Osteoblast (primary cell): ENCODE results near the gene TMEM42. TPM values are rescaled to one million over a fixed set of nuclear protein-coding genes. Genes with fewer than 3 reads are reported as not detected.
"Not testable (repeated sequence)": the region's sequence is repeated elsewhere in the genome, so short reads cannot be mapped to it uniquely, and the experiment has no call there.

Source experiments
- DNase-seq: peaks from one replicate; pipeline ENCODE4 v3.0.0; 2011; ENCODE audit warnings: low spot score, mixed read lengths; ENCODE audit not compliant: insufficient read length; ENCODE audit errors: missing footprints
- H2AFZ ChIP-seq: 2 replicates; pipeline ENCODE4 v1.6.0; 2011; ENCODE audit warnings: mild to moderate bottlenecking, low read length
- H3K27ac ChIP-seq: 2 replicates; pipeline ENCODE4 v1.5.1; 2011; ENCODE audit warnings: mild to moderate bottlenecking, low read depth, low read length, moderate library complexity
- H3K27me3 ChIP-seq: 2 replicates; pipeline ENCODE4 v1.6.0; 2012; ENCODE audit warnings: mild to moderate bottlenecking, control low read depth, inconsistent platforms, low read length, moderate library complexity; ENCODE audit not compliant: insufficient read depth
- H3K36me3 ChIP-seq: 2 replicates; pipeline ENCODE4 v1.5.1; 2011; ENCODE audit warnings: mild to moderate bottlenecking, low read length, control low read depth, moderate library complexity; ENCODE audit not compliant: insufficient read depth
- H3K4me1 ChIP-seq: 2 replicates; pipeline ENCODE4 v1.5.1; 2011; ENCODE audit warnings: mild to moderate bottlenecking, low read length, control low read depth, moderate library complexity; ENCODE audit not compliant: insufficient read depth
- H3K4me2 ChIP-seq: 2 replicates; pipeline ENCODE4 v1.6.0; 2011; ENCODE audit warnings: mild to moderate bottlenecking, low read length; ENCODE audit not compliant: insufficient read depth
- H3K4me3 ChIP-seq: fragments of 200-600 bp; sonication (generic); 3 replicates; pipeline ENCODE4 v1.5.1; 2012; ENCODE audit warnings: mild to moderate bottlenecking, low read length, inconsistent platforms; ENCODE audit not compliant: insufficient read depth
- H3K79me2 ChIP-seq: 2 replicates; pipeline ENCODE4 v1.6.0; 2012; ENCODE audit warnings: mild to moderate bottlenecking, low read length, control low read depth, inconsistent platforms; ENCODE audit not compliant: insufficient read depth
- H3K9me3 ChIP-seq: 2 replicates; pipeline ENCODE4 v1.5.1; 2011; ENCODE audit warnings: low read depth, low read length, control low read depth
- H4K20me1 ChIP-seq: 2 replicates; pipeline ENCODE4 v1.6.0; 2012; ENCODE audit warnings: mild to moderate bottlenecking, low read length, control low read depth; ENCODE audit not compliant: insufficient read depth
- total RNA-seq: library from RNA; depleted of rRNA; stranded (reverse); fragments of >200 nt; gene quantifications from 2 replicates; pipeline ENCODE4 v1.2.3, GENCODE V29; 2012
- TF ChIP-seq, protein P1 (sequence below): IDR thresholded peaks from 2 replicates; pipeline ENCODE4 v1.5.1; 2011; ENCODE audit warnings: mild to moderate bottlenecking, low read depth, low read length, moderate library complexity; ENCODE audit errors: extremely low read depth

TMEM42 gene
- total RNA-seq, 1 donor, result 18.1 TPM

DNA sequence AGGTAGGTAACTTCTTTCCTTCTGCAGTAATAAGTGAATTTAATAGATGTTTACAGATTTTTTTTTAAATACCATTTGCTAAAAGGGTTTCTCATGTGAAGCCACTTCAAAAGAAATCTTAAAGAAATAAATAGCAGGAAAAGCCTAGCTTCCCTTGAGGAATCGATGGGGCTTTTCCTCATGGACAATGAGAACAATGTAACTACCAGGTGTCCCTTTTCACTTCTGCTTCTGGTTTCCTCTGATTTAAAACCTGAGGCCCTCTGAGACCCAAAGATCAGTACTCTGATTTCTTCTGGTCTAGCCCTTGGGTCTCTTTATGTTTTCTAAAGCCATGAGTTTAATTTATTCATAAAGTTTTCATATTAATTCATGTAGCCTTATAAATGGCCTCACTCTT, 13.1 kb upstream of the TMEM42 start:
- Histone ChIP-seq H3K4me3 (no peak overlapping the region), H3K79me2 (no peaks in the 10 kb centered on the region), H2AFZ (no peak overlapping the region), H3K4me2 (no peak overlapping the region), H4K20me1 (no peaks in the 10 kb centered on the region), H3K27ac (no peak overlapping the region), H3K27me3 (no peaks in the 10 kb centered on the region), H3K9me3 (no peaks in the 10 kb centered on the region), H3K4me1 (peaks cover 5% of the 10 kb centered on the region), H3K36me3 (peaks cover 10% of the 10 kb centered on the region)
- no peak for DNase-seq
- TF ChIP-seq, protein P1, sequence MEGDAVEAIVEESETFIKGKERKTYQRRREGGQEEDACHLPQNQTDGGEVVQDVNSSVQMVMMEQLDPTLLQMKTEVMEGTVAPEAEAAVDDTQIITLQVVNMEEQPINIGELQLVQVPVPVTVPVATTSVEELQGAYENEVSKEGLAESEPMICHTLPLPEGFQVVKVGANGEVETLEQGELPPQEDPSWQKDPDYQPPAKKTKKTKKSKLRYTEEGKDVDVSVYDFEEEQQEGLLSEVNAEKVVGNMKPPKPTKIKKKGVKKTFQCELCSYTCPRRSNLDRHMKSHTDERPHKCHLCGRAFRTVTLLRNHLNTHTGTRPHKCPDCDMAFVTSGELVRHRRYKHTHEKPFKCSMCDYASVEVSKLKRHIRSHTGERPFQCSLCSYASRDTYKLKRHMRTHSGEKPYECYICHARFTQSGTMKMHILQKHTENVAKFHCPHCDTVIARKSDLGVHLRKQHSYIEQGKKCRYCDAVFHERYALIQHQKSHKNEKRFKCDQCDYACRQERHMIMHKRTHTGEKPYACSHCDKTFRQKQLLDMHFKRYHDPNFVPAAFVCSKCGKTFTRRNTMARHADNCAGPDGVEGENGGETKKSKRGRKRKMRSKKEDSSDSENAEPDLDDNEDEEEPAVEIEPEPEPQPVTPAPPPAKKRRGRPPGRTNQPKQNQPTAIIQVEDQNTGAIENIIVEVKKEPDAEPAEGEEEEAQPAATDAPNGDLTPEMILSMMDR, result no peak

DNA sequence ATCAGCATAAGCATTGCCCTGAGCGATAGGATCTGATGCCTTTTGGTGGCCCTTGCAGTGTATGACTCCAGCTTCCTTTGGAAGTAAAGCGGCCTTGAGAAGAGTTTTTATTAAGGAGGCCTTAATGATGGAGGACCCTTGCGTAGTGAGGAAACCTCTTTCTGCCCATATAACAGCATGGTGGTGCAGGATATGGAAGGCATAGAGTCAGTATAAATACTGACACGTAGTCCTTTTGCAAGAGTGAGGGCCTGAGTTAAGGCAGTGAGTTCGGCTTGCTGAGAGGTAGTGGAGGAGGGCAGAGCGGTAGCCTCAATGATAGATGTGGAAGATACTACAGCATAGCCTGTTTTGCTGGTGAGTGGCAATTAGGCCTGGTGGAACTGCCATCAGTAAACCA, 5.0 kb upstream of the TMEM42 start:
- not testable (repeated sequence) for H3K4me2 ChIP-seq, H3K4me1 ChIP-seq, H3K4me3 ChIP-seq, H2AFZ ChIP-seq, H3K9me3 ChIP-seq, H3K36me3 ChIP-seq, H4K20me1 ChIP-seq, DNase-seq, H3K27ac ChIP-seq, H3K27me3 ChIP-seq, H3K79me2 ChIP-seq

DNA sequence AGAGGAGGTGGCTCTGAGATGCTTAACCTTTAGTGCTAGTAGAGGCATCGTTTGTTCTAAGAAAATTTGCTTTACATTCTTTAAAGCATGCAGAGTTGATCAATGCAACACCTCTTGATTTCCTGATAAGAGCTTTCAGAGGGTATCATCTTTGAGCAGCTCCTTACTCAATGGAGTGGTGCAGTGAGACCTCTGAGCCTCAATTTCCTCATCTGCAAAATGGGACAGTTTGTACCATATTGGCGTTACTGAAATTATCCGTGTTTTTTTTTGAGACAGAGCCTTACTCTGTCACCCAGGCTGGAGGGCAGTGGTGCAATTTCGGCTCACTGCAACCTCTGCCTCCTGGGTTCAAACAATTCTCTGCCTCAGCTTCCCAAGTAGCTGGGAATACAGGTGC, 1.6 kb upstream of the TMEM42 start:
- H3K36me3 ChIP-seq, result no peaks in the 10 kb centered on the region
- TF ChIP-seq, protein P1, result no peak

DNA sequence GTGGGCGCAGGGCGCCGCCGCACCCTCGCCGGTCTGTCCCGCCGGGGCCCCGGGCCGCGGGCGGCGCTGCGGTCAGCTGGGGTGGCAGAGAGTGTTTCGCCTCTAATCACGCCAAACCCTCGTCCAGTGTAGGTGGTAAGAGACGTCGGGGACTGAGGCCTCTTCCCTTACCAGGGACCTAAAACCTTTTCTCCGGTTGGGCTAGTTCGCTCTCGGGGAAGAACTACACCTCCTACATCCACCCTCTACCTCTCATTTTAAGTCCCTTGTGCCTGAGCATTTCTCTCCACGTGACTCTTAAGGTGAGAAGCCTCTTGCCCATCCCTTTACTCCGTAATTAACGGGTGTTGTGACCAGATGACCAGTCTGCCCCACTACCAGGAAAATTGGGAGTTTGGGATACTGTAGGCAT, 520 bp downstream of the TMEM42 start:
- Histone ChIP-seq H3K36me3 (no peaks in the 10 kb centered on the region), H4K20me1 (no peaks in the 10 kb centered on the region), H3K4me2 (peak overlapping the region; percentile 100), H3K4me1 (peaks cover 6% of the 10 kb centered on the region), H2AFZ (peak overlapping the region; percentile 92), H3K27me3 (no peaks in the 10 kb centered on the region), H3K27ac (peak overlapping the region; percentile 83), H3K9me3 (no peaks in the 10 kb centered on the region), H3K79me2 (peaks cover 8% of the 10 kb centered on the region), H3K4me3 (peak overlapping the region; percentile 83)
- TF ChIP-seq, protein P1, result no peak
- DNase-seq, result peak; percentile 58

More for the DNA sequence above, 1.6 kb upstream of the TMEM42 start:
- Histone ChIP-seq H3K4me1 (peaks cover 6% of the 10 kb centered on the region), H3K79me2 (peaks cover 8% of the 10 kb centered on the region), H3K4me3 (no peak overlapping the region), H3K9me3 (no peaks in the 10 kb centered on the region), H4K20me1 (no peaks in the 10 kb centered on the region), H3K27me3 (no peaks in the 10 kb centered on the region), H2AFZ (no peak overlapping the region), H3K4me2 (no peak overlapping the region), H3K27ac (no peak overlapping the region)
- no peak for DNase-seq
